Epithelial cell of proximal tubule (primary cell): Measurements from ENCODE around the gene HS6ST3. TPM values are rescaled to one million over a fixed set of nuclear protein-coding genes. Genes with fewer than 3 reads are reported as not detected.

Source experiments
- DNase-seq: peaks from one replicate; pipeline ENCODE4 v3.0.0-alpha.2; 2011; ENCODE audit warnings: low read depth
- H3K4me3 ChIP-seq: 2 replicates; pipeline ENCODE4 v1.5.1; 2011; ENCODE audit warnings: low read depth, mild to moderate bottlenecking, low read length
- CTCF ChIP-seq: conservative IDR thresholded peaks from 2 replicates; pipeline ENCODE4 v1.5.1; 2012; ENCODE audit warnings: low read depth, mild to moderate bottlenecking, low read length
- total RNA-seq: library from RNA; depleted of rRNA; stranded (reverse); fragments of >200 nt; gene quantifications from 2 replicates; pipeline ENCODE4 v1.2.3, GENCODE V29; 2015

Gene HS6ST3
- total RNA-seq, 1 donor from 2014 or later, result 0.29 TPM

DNA sequence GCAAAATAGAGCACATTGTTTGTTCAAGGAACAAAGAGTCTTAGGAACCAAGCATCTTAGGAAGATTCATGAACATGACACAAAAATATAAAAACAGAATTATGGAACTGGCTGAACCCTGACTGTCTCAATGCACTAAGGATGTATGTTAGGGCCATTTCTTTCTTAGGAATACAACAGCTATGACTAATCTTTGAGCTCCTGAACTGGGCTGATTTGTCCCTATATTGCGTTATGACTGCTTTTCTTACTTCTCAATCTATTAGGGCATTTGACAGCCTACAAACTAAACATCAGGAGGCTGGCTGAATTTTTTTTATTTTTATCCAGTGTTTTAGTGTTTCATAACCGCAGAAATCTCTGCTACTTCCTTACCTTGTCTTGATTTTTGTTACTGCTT is 693.1 kb downstream of the HS6ST3 start:
- no peak for DNase-seq
- H3K4me3 ChIP-seq, result no peak overlapping the region
- TF ChIP-seq CTCF, result no peak

GRCh38 chr13:96783511-96783910 is 693.6 kb downstream of the HS6ST3 start:
- DNase-seq, result no peak
- no peak overlapping the region for H3K4me3 ChIP-seq
- TF ChIP-seq CTCF, result no peak

DNA sequence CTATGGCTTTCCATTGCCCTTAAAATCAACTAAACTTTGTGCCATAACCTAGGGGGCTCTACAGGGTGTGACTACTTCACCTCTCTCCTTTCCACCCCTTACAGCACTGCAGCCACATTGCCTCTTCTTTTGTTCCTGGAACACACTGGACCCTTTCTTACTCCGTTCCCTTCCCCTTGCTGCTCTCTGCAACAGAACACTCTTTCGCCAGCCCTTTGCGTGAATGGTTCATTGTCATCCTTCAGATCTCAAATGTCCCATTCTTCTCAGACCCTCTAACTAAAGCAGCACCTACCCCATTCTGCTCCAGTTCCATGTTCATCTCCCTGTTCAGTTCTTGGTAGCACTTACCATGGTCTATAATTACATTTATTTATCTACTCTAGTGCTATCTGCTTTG is 696.1 kb downstream of the HS6ST3 start:
- no peak overlapping the region for H3K4me3 ChIP-seq
- no peak for DNase-seq
- TF ChIP-seq CTCF, result no peak

GRCh38 chr13:96792188-96792587 is 702.3 kb downstream of the HS6ST3 start:
- DNase-seq, result no peak
- no peak for TF ChIP-seq CTCF
- H3K4me3 ChIP-seq, result no peak overlapping the region

GRCh38 chr13:96792736-96793403 is 703.0 kb downstream of the HS6ST3 start:
- no peak for TF ChIP-seq CTCF
- DNase-seq, result no peak
- no peak overlapping the region for H3K4me3 ChIP-seq

DNA sequence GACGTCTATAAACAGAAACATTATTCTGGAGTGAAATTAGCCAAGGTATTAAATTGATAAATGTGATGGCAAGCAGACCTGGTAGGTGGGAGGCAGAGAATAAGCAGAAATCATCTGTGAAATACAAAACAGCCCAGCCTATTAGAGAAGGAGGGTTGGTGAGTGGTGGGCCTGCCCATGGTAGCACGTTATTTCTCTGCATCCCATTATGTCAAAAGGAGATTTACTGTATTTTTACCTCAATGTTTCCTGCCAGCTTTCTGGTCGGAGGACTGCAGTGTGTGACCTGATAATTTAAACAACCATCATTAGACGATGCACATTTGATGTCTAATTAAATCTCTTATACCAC is 703.5 kb downstream of the HS6ST3 start:
- no peak for DNase-seq
- no peak for TF ChIP-seq CTCF
- H3K4me3 ChIP-seq, result no peak overlapping the region

DNA sequence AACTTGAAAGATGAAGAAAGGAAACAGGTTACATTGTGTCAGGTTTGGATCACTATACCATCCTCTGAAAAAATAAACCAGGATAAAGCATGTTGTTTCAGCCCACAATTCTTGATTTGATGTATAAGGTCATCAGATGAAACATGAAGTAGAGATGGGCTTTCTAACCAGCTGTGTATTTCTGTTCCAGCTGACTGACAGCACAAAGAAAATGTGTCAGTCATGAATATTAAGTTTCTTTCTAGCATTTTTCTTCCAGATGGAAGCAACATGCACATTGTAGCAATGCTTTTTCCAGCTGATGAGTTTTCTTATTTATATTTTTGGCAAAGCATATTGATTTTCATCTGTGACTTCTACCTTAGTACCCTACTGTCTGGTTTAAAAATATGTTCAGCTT is 704.8 kb downstream of the HS6ST3 start:
- no peak for TF ChIP-seq CTCF
- H3K4me3 ChIP-seq, result no peak overlapping the region
- no peak for DNase-seq
